ENCODE measurements around the gene FZD4. TPM values are rescaled to one million over a fixed set of nuclear protein-coding genes. Genes with fewer than 3 reads are reported as not detected.
"Not testable (repeated sequence)": the region's sequence is repeated elsewhere in the genome, so short reads cannot be mapped to it uniquely, and the experiment has no call there.

The FZD4 gene
- total RNA-seq, 2 donors from 2014 or later: 25.4 to 54.4 TPM

- H3K9me3 ChIP-seq: no peaks in the 10 kb centered on the region
- no peak overlapping the region for H3K4me3 ChIP-seq
- H3K36me3 ChIP-seq (replicated peaks in 1 of 2; ENCODE audit: insufficient read depth in 1 of 2, low read depth in 2 of 2): no peaks in the 10 kb centered on the region
- 82 to 90% methylated on average over 6 of the region's 6 CpGs for WGBS, 2 donors
- intact Hi-C loops (cut with DNase I): no loop called here
- TF ChIP-seq POLR2A (IDR thresholded peaks at IDR 0.05) (no peak), CTCF (IDR thresholded peaks at IDR 0.05) (no peak)
- H3K27me3 ChIP-seq: no peaks in the 10 kb centered on the region
- no peak overlapping the region for H3K27ac ChIP-seq
- ATAC-seq (no peak), DNase-seq (no peak)
- H3K4me1 ChIP-seq: peaks cover 24% of the 10 kb centered on the region
These were observed 22.4 kb upstream of the FZD4 start for GRCh38 chr11:86977441-86978050.

GRCh38 chr11:86972734-86973133 is 17.5 kb upstream of the FZD4 start:
- ATAC-seq (no peak), DNase-seq (no peak)
- no peak overlapping the region for H3K27ac ChIP-seq
- intact Hi-C loops (cut with DNase I): no loop called here
- no peaks in the 10 kb centered on the region for H3K4me1 ChIP-seq
- no peaks in the 10 kb centered on the region for H3K9me3 ChIP-seq
- H3K4me3 ChIP-seq: no peak overlapping the region
- H3K27me3 ChIP-seq: no peaks in the 10 kb centered on the region
- TF ChIP-seq CTCF (IDR thresholded peaks at IDR 0.05): no peak
- no peak for TF ChIP-seq POLR2A (IDR thresholded peaks at IDR 0.05)
- 74 to 80% methylated on average over 1 of the region's 1 CpG for WGBS, 2 donors
- H3K36me3 ChIP-seq (replicated peaks in 1 of 2; ENCODE audit: insufficient read depth in 1 of 2, low read depth in 2 of 2): no peaks in the 10 kb centered on the region

- TF ChIP-seq POLR2A (IDR thresholded peaks at IDR 0.05): no peak
- TF ChIP-seq CTCF (IDR thresholded peaks at IDR 0.05): no peak
- no peak overlapping the region for H3K4me3 ChIP-seq
- H3K4me1 ChIP-seq: no peaks in the 10 kb centered on the region
- DNase-seq: no peak
- H3K36me3 ChIP-seq (replicated peaks in 1 of 2; ENCODE audit: insufficient read depth in 1 of 2, low read depth in 2 of 2): no peaks in the 10 kb centered on the region
- no peak overlapping the region for H3K27ac ChIP-seq
- WGBS, 2 donors: 94 to 95% methylated on average over 1 of the region's 1 CpG
- H3K9me3 ChIP-seq: no peaks in the 10 kb centered on the region
- ATAC-seq: no peak
- intact Hi-C loops (cut with DNase I): no loop called here
- H3K27me3 ChIP-seq: no peaks in the 10 kb centered on the region
These were observed 14.1 kb upstream of the FZD4 start for GRCh38 chr11:86969258-86969657.

GRCh38 chr11:86967601-86968000 is 12.4 kb upstream of the FZD4 start:
- H3K4me1 ChIP-seq; ATAC-seq; H3K4me3 ChIP-seq; intact Hi-C loops (cut with DNase I); H3K27ac ChIP-seq; H3K27me3 ChIP-seq; H3K9me3 ChIP-seq; H3K36me3 ChIP-seq (replicated peaks in 1 of 2; ENCODE audit: insufficient read depth in 1 of 2, low read depth in 2 of 2); DNase-seq: not testable (repeated sequence)
- 96% methylated on average over 7 of the region's 7 CpGs; no CpG with 5 or more reads in 1 of the 2 donors for WGBS, 2 donors

GRCh38 chr11:86957976-86958646 is 2.9 kb upstream of the FZD4 start:
- intact Hi-C loops (cut with DNase I): no loop called here
- H3K36me3 ChIP-seq (replicated peaks in 1 of 2; ENCODE audit: insufficient read depth in 1 of 2, low read depth in 2 of 2): no peaks in the 10 kb centered on the region
- no peak for ATAC-seq
- H3K9me3 ChIP-seq: no peaks in the 10 kb centered on the region
- no peak overlapping the region for H3K4me3 ChIP-seq
- WGBS, 2 donors: 75 to 82% methylated on average over 4 of the region's 4 CpGs
- H3K27me3 ChIP-seq: no peaks in the 10 kb centered on the region
- peaks cover 25% of the 10 kb centered on the region for H3K4me1 ChIP-seq
- DNase-seq: no peak
- H3K27ac ChIP-seq: no peak overlapping the region
- TF ChIP-seq POLR2A (IDR thresholded peaks at IDR 0.05) (no peak), CTCF (IDR thresholded peaks at IDR 0.05) (no peak)

Data from body of pancreas (tissue), 4 donors.